GM23248 (cell line): Measurements from ENCODE around the gene FOXI3. TPM values are rescaled to one million over a fixed set of nuclear protein-coding genes. Genes with fewer than 3 reads are reported as not detected.

ENCODE experiments used
- DNase-seq: peaks from one replicate; pipeline ENCODE4 v3.0.0-alpha.2; 2015
- H2AFZ ChIP-seq: fragments of 200-600 bp; sonication (generic); 2 replicates; pipeline ENCODE4 v1.6.1; 2016; ENCODE audit warnings: antibody characterized with exemption
- H3F3A ChIP-seq: fragments of 200-600 bp; sonication (generic); 2 replicates; pipeline ENCODE4 v1.6.1; 2016; ENCODE audit warnings: mild to moderate bottlenecking, antibody characterized with exemption, mixed run types; ENCODE audit not compliant: insufficient read depth
- H3K27ac ChIP-seq: fragments of 200-600 bp; sonication (generic); 2 replicates; pipeline ENCODE4 v1.5.1; 2016; ENCODE audit warnings: mild to moderate bottlenecking
- H3K27me3 ChIP-seq: fragments of 200-600 bp; sonication (generic); replicated peaks from 2 replicates; pipeline ENCODE4 v1.6.1; 2016; ENCODE audit warnings: mild to moderate bottlenecking; ENCODE audit not compliant: insufficient read depth
- H3K36me3 ChIP-seq: fragments of 200-600 bp; sonication (generic); 2 replicates; pipeline ENCODE4 v1.6.1; 2016; ENCODE audit warnings: low read depth, mild to moderate bottlenecking
- H3K4me1 ChIP-seq: fragments of 200-600 bp; sonication (generic); 2 replicates; pipeline ENCODE4 v1.6.1; 2016; ENCODE audit warnings: mild to moderate bottlenecking; ENCODE audit not compliant: insufficient read depth
- H3K4me2 ChIP-seq: fragments of 200-600 bp; sonication (generic); one replicate; pipeline ENCODE4 v1.6.1; 2016; ENCODE audit warnings: mild to moderate bottlenecking; ENCODE audit not compliant: unreplicated experiment
- H3K4me3 ChIP-seq: fragments of 200-600 bp; sonication (generic); 2 replicates; pipeline ENCODE4 v1.5.1; 2016; ENCODE audit warnings: mild to moderate bottlenecking
- H3K79me2 ChIP-seq: fragments of 200-600 bp; sonication (generic); 2 replicates; pipeline ENCODE4 v1.6.1; 2016; ENCODE audit warnings: mild to moderate bottlenecking; ENCODE audit not compliant: insufficient read depth
- H3K9ac ChIP-seq: fragments of 200-600 bp; sonication (generic); 2 replicates; pipeline ENCODE4 v1.6.1; 2016; ENCODE audit warnings: mild to moderate bottlenecking
- H3K9me2 ChIP-seq: fragments of 200-600 bp; sonication (generic); 2 replicates; pipeline ENCODE4 v1.6.1; 2016; ENCODE audit warnings: mixed run types, mild to moderate bottlenecking, moderate library complexity; ENCODE audit not compliant: insufficient read depth
- H3K9me3 ChIP-seq: fragments of 200-600 bp; sonication (generic); one replicate; pipeline ENCODE4 v1.6.1; 2017; ENCODE audit warnings: low read depth
- H4K20me1 ChIP-seq: fragments of 200-600 bp; sonication (generic); 2 replicates; pipeline ENCODE4 v1.6.0; 2016; ENCODE audit not compliant: insufficient read depth
- EZH2 ChIP-seq: fragments of 200-600 bp; sonication (generic); IDR thresholded peaks from 2 replicates; pipeline ENCODE4 v1.6.1; 2018; ENCODE audit warnings: antibody characterized with exemption, mild to moderate bottlenecking; ENCODE audit not compliant: insufficient read depth, poor library complexity, severe bottlenecking
- EZH2phosphoT487 ChIP-seq: fragments of 200-600 bp; sonication (generic); IDR thresholded peaks from 2 replicates; pipeline ENCODE4 v1.6.1; 2018; ENCODE audit warnings: antibody characterized with exemption, moderate library complexity, mild to moderate bottlenecking, low read depth; ENCODE audit not compliant: insufficient read depth
- WGBS, 2 experiments: methylation state at CpG; one replicate each; pipeline ENCODE4 v1.1.6; 2015 to 2017; ENCODE audit warnings: low lambda C conversion rate in 2 of 2, low coverage in 1 of 2; ENCODE audit errors: missing lambda C conversion rate in 2 of 2; 5-methylcytosine and 5-hydroxymethylcytosine counted together
- in situ Hi-C: fragments of 300-500 bp; cut with MboI; formaldehyde crosslinking; loops from 2 replicates; pipeline ENCODE4 v1.15.0; 2020
- polyA plus RNA-seq: library from polyadenylated mRNA; unstranded; fragments of >200 nt; fragmentation: Nextera tagmentation; extraction: Ambion mirVana; gene quantifications from 2 replicates; pipeline ENCODE4 v1.2.1, GENCODE V29; 2016
- small RNA-seq: library from RNA; depleted of rRNA; stranded (forward); fragments of <200 nt; gene quantifications from one replicate; pipeline ENCODE3, GENCODE V24; 2014; ENCODE audit warnings: low read depth, low replicate concordance
- total RNA-seq: library from RNA; depleted of rRNA; stranded (reverse); fragments of >200 nt; shearing (Covaris generic); gene quantifications from 2 replicates; pipeline ENCODE4 v1.2.3, GENCODE V29; 2014; rRNA removed

The FOXI3 gene
- total and polyA plus RNA-seq, 2 experiments from 2014 or later, result not detected

GRCh38 chr2:88400037-88400767 lies 52.3 kb downstream of the FOXI3 start:
- H3K4me3 ChIP-seq, result no peak overlapping the region
- no peak overlapping the region for H3K27ac ChIP-seq
- H3K36me3 ChIP-seq, result no peaks in the 10 kb centered on the region
- no peak overlapping the region for H2AFZ ChIP-seq
- no peaks in the 10 kb centered on the region for H3K9me2 ChIP-seq
- H3K4me2 ChIP-seq, result no peak overlapping the region
- H4K20me1 ChIP-seq, result no peaks in the 10 kb centered on the region
- no peaks in the 10 kb centered on the region for H3F3A ChIP-seq
- DNase-seq, result no peak
- H3K9me3 ChIP-seq, result no peaks in the 10 kb centered on the region
- 0 to 2% methylated on average over 4 of the region's 4 CpGs for WGBS, 2 experiments
- TF ChIP-seq EZH2 (no peak), EZH2phosphoT487 (no peak)
- H3K27me3 ChIP-seq, result peaks cover 7% of the 10 kb centered on the region; the same call in 1 of the 2 replicates
- no peaks in the 10 kb centered on the region for H3K4me1 ChIP-seq
- in situ Hi-C loops, result no loop called here
- H3K9ac ChIP-seq, result no peak overlapping the region
- no peaks in the 10 kb centered on the region for H3K79me2 ChIP-seq

GRCh38 chr2:88398180-88398579 lies 54.3 kb downstream of the FOXI3 start:
- in situ Hi-C loops, result no loop called here
- H3K4me1 ChIP-seq, result no peaks in the 10 kb centered on the region
- TF ChIP-seq EZH2, result no peak
- H3K27me3 ChIP-seq, result peaks cover 7% of the 10 kb centered on the region; the same call in 1 of the 2 replicates
- H3K36me3 ChIP-seq, result no peaks in the 10 kb centered on the region
- H3K27ac ChIP-seq, result no peak overlapping the region
- H3K9me2 ChIP-seq, result no peaks in the 10 kb centered on the region
- H3K9ac ChIP-seq, result no peak overlapping the region
- H3K9me3 ChIP-seq, result no peaks in the 10 kb centered on the region
- DNase-seq, result no peak
- H3F3A ChIP-seq, result no peaks in the 10 kb centered on the region
- H3K4me3 ChIP-seq, result no peak overlapping the region
- WGBS, 2 experiments, result 0 to 3% methylated on average over 5 of the region's 5 CpGs
- no peak overlapping the region for H3K4me2 ChIP-seq
- no peaks in the 10 kb centered on the region for H3K79me2 ChIP-seq
- H2AFZ ChIP-seq, result no peak overlapping the region
- H4K20me1 ChIP-seq, result no peaks in the 10 kb centered on the region

Small RNA genes lying within 50 kb of the gene (small RNA-seq; reads per million reads assigned to genes)
- not detected for gene RNU6-1007P

Other genes with a start within 250 kb of the FOXI3 start
- gene EIF2AK3, start 174.8 kb upstream of the FOXI3 start, total RNA-seq, result 15.5 and 15.9 TPM in 2 replicates
- 7.5 and 7.6 TPM in 2 replicates for gene EIF2AK3, start 174.8 kb upstream of the FOXI3 start, polyA plus RNA-seq
- gene RPIA, start 239.0 kb upstream of the FOXI3 start, total RNA-seq, result 3.0 and 5.8 TPM in 2 replicates
- 9.2 and 10.6 TPM in 2 replicates for gene RPIA, start 239.0 kb upstream of the FOXI3 start, polyA plus RNA-seq